HG02981 (cell line): ENCODE data around the gene SP2.

Experiments
- ATAC-seq: cut with Tn5 transposase; IDR thresholded peaks from one replicate; pipeline ENCODE4 v1.9.1; 2021; ENCODE audit warnings: mild to moderate bottlenecking, moderate library complexity; ENCODE audit not compliant: unreplicated experiment

SP2 gene

GRCh38 chr17:47946929-47947397, 50.9 kb downstream of the SP2 start:
- ATAC-seq: peak; percentile 74

GRCh38 chr17:47948706-47949196, 52.7 kb downstream of the SP2 start:
- no peak for ATAC-seq

DNA sequence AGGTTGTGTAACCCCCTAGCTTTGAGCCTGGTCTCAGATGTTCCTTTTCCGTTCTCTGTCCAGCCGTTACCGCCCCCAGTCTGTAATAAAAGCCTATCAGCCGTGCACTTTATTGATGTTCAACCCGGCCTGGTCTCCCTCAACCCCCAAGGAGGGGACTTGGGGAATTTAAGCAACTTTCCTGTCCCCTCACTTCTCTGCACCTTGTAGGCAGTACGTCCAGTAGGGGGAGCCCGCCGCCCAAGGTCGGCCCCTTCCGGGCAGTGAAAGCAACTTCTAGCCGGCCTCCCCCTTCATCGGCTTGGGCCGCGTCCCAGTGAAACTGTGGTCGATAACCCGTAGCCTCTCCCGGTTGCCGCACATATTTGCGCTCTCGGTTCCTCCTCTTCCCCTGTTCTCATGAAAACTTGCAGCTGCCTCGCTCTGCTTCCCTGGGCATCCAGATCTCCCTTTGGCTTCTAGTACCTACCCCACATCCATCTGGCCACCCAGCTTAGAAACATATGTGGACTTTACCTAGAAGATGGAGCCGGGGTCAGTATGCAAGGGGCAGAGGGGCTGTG, 53.2 kb downstream of the SP2 start:
- ATAC-seq: no peak

- no peak for ATAC-seq
Measured at GRCh38 chr17:47949946-47950345, 53.9 kb downstream of the SP2 start.

DNA sequence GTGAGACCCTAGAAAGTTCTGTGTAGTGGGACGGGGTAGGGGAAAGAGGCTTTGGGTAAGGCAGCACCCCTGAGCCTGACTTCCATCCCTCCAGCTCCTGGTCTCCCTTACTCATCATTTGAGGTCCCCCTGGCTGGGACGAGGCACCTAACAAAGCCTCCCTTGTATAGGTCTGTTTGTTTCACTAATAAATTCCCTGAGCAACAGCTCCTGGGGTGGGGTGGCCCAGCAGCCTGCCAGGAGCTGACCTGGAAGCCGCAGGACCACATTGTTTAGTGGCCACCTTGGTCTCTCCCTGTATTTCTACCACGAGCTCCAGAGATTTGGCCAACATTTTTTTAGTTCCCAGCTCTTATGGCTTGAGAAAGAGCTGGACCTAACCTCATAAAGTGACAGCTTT, 54.4 kb downstream of the SP2 start:
- no peak for ATAC-seq

GRCh38 chr17:47952171-47953021, 56.4 kb downstream of the SP2 start:
- no peak for ATAC-seq

DNA sequence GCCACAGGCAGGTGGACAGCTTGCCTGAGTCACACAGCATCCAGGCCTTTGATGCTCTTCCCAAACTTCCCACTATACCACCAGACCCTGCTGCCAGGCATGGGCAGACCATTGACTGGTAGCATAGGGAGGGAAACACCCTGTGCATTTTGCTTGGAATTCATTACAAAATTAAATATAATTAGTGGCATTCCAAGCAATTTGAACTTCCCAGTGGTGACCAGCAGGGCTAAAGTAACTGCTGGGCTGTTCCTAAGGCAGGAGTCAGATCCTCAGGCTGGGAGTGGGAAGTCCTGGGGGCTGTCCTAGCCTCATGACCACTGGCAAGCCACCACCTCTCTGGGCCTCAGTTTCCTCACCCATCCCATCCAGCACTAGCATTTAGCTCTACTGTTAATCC, 57.9 kb downstream of the SP2 start:
- no peak for ATAC-seq

GRCh38 chr17:47955497-47956461, 59.7 kb downstream of the SP2 start:
- no peak for ATAC-seq

DNA sequence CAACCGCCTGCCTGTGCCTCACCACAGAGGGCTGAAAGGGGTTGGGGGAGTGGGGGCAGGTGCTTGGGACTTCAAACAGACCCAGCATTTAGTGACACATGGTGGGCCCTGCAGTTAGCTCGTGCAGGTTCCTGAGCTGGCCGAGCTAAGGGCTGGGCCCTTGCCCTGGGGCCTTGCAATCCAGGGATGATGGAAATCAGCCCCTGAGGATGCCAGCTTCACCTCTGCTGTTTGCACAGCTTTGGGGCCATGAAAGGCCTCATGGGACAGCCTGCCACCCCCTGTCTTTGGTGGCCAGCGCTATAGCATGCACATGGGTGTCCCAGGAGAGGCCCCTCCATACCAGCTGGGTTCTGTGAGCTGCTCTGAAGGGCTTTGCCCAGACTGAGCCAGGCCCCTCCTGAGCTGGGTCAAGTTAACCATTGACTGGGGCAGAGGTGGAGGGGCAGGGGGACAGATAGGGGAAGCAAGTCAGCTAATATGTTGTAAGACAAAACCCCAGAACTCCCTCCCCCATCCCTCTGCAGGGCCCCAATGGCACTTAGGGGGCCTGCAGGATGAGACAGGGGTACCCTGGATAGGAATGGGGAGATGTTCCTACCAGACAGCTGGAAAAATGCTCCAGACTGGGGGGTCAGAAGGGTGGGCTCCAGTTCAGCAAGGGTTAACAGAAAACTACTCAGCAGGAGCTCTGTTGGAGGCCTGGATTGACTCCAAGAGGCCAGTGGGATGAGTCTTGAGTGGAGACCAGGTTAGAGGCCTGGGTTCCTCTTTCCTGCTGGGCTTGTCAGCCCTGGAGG, 61.0 kb downstream of the SP2 start:
- no peak for ATAC-seq

GRCh38 chr17:47957591-47958490, 61.8 kb downstream of the SP2 start, which contains the start of gene PRR15L:
Gene PRR15L, minus strand, starts transcription at chr17:47957883. Its CDS starts 4,649 bp downstream, at chr17:47953234.
- ATAC-seq: no peak

DNA sequence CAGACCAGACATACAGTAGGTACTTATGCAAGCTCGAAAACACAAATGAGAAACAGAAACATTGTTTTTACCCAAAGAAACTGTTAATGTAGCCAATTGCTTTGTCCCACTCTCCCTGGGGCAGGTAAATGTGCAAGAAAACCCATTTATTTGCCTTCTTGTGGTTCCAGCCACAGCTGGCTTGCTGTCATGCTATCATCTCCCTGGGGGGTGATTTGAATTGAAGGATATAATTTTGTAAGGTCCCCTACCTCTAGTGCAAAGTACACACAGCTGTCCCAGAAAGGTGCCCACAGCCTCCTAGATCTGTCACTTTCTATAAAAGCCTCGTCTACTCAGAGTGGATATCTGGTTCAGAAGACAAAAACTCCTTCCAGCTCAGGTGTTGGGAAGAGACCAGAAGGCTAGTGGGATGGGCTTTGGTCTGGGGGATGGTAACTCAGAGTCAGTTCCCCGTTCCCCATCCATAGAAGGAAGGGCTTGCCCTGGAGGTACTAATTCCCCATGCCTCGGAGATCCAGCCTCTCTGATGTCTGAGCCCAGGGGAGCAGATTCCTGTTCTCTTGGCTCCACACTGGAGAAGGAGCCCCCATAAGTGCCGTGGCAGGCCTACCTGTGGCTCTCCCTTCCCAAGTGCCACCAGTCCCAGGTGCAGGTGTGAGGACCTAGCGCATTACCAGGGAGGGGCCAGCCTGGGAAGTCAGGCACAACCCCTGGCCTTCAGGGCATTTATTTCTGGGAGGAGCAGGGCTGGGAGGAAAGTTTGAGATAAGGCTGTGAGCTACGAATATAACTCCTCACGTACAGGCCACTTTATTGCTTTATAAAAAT, 64.0 kb downstream of the SP2 start:
- no peak for ATAC-seq

GRCh38 chr17:47961406-47961805, 65.4 kb downstream of the SP2 start:
- no peak for ATAC-seq

DNA sequence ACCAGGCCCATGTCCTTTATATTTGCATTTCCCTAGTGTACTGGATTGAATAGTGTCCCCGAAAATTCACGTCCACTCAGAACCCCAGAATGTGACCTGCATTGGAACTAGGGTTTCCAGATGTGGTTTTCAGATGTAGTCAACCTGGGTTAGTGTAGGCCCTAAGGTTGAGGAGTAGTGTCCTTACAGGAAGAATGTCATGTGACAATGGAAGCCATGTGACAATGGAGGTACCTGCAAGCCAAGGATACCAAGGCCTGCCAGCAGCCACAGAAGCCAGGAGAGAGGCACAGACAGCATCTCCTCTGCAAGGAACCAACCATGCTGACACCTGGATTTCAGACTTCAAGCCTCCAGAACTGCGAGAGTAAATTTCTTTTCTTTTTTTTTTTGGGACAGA, 66.9 kb downstream of the SP2 start:
- ATAC-seq: no peak

GRCh38 chr17:47964856-47965255, 68.8 kb downstream of the SP2 start:
- ATAC-seq: no peak

- no peak for ATAC-seq
Measured at GRCh38 chr17:47966079-47966519, 70.1 kb downstream of the SP2 start.

GRCh38 chr17:47967607-47968252, 71.7 kb downstream of the SP2 start:
- ATAC-seq: no peak

- no peak for ATAC-seq
Measured at GRCh38 chr17:47968836-47969235, 72.8 kb downstream of the SP2 start.
